Choroid plexus epithelial cell (primary cell): Measurements from ENCODE around the gene SQOR.
A peak's percentile ranks its signal among the peaks of the same experiment; 100 is the strongest.

Source experiments
- DNase-seq: peaks from one replicate; pipeline ENCODE4 v3.0.0-alpha.2; 2010; ENCODE audit warnings: low read depth
- H3K4me3 ChIP-seq: 2 replicates; pipeline ENCODE4 v1.5.1; 2011; ENCODE audit warnings: low read depth, mild to moderate bottlenecking, control low read depth, low read length, moderate library complexity
- TF ChIP-seq, protein P1 (sequence below): conservative IDR thresholded peaks from 2 replicates; pipeline ENCODE4 v1.5.1; 2011; ENCODE audit warnings: low read depth, mild to moderate bottlenecking, control low read depth, inconsistent platforms, low read length, moderate library complexity

Gene SQOR

DNA sequence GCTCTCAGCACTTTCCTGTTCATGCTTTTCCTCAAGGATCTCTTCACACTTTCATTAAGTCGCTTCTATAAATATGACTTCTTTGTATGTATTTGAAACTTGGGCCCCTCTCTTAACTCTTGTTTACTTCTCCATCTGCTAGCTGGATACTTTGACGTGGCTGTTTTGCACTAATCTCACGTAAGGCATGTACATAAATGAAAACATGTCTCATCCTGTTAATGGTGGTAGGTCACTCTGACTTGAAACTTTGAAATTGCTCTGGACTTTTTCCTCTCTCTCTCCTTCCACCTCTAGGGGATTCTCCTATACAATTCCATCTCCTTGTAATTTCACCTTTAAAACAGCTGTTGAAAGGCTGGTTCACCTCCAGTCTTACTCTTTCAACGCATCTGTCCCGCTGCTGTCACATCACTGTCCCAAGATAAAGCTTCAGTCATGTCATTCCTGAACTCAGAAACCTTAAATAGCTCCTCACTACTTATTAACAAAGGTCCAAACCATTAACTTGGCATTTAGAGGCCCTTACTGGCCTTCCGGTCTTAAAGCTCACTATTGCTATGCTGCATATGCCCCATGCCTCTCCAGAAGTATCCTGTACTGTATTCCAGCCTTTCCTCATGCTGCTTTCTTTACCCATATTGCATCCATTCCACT lies 46.5 kb upstream of the SQOR start:
- peak; percentile 27 for DNase-seq
- TF ChIP-seq, protein P1, sequence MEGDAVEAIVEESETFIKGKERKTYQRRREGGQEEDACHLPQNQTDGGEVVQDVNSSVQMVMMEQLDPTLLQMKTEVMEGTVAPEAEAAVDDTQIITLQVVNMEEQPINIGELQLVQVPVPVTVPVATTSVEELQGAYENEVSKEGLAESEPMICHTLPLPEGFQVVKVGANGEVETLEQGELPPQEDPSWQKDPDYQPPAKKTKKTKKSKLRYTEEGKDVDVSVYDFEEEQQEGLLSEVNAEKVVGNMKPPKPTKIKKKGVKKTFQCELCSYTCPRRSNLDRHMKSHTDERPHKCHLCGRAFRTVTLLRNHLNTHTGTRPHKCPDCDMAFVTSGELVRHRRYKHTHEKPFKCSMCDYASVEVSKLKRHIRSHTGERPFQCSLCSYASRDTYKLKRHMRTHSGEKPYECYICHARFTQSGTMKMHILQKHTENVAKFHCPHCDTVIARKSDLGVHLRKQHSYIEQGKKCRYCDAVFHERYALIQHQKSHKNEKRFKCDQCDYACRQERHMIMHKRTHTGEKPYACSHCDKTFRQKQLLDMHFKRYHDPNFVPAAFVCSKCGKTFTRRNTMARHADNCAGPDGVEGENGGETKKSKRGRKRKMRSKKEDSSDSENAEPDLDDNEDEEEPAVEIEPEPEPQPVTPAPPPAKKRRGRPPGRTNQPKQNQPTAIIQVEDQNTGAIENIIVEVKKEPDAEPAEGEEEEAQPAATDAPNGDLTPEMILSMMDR: no peak
- peak overlapping the region; percentile 97 for H3K4me3 ChIP-seq

GRCh38 chr15:45589256-45589655 lies 45.6 kb upstream of the SQOR start:
- H3K4me3 ChIP-seq: no peak overlapping the region
- no peak for DNase-seq
- TF ChIP-seq, protein P1: no peak

DNA sequence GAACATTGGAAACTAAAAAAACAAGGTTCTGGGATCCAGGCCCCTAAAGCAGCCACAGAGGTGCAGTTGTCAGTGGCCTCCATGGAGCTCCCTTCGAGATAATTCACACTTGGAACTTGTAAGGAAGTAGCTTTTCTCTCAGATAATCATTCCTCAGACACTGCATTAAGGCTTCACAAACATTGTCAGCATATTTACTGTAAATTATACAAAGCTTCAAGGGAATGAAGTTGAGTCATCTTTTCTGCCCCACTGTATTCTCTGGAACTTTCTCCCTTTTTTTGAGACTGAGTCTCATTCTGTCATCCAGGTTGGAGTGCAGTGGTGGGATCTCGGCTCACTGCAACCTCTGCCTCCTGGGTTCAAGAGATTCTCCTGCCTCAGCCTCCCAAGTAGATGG lies 40.5 kb upstream of the SQOR start:
- no peak overlapping the region for H3K4me3 ChIP-seq
- TF ChIP-seq, protein P1: no peak
- peak; percentile 19 for DNase-seq

DNA sequence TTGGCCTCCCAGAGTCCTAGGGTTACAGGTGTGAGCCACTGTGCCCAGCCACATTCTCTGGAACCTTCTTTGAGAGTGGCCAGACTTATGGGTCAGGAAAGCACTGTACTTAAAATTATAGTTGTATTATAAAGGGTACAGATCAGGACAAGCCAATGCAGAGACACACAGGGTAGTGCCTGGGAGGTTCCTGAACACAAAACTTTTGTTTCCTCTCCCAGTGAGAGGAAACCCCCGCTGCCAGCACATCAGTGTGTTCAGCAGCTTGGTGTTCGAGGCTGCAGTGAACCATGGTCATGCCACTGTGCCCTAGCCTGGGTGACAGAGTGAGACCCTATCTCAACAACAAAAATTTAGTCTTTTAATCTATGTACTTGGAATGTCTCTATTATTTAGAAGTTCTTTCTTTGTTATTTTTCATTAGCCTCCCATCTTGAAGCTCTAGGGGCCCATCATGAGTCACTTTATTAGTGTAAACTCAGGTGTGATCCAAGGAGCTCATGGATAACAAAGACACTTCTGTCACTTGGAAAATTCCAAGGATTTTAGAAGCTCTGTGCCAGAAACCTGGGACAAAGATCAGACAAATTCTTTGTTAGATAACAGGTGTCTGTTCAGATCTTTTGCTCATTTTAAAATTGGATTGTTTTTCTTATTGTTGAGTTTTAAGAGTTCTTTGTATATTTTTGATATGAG lies 39.8 kb upstream of the SQOR start:
- no peak for DNase-seq
- TF ChIP-seq, protein P1: no peak
- no peak overlapping the region for H3K4me3 ChIP-seq

- H3K4me3 ChIP-seq: no peak overlapping the region
- DNase-seq: no peak
- TF ChIP-seq, protein P1: no peak
Observed at GRCh38 chr15:45603881-45604280, 30.9 kb upstream of the SQOR start.

- no peak overlapping the region for H3K4me3 ChIP-seq
- TF ChIP-seq, protein P1: no peak
- no peak for DNase-seq
Observed at GRCh38 chr15:45604326-45604725, 30.5 kb upstream of the SQOR start.

DNA sequence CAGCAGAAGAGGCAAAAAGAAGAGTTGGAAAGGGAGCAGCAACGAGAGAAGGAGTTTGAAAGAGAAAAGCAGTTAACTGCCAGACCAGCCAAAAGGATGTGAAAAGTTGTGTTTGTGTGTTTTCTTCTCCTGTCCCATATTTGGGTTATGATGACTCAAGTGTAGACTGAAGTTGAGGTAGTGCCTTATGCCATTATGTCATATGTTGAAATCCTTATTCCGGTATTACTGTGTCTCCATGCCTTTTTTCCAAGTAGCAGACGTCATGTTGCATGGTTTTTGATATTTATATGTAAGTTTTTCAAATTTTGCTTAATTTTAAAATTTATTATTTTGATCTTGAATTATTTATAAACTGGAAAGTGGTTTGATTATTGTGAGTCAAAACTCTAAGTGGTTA lies 28.4 kb upstream of the SQOR start:
- TF ChIP-seq, protein P1: no peak
- no peak overlapping the region for H3K4me3 ChIP-seq
- DNase-seq: no peak
